Natural killer cell (primary cell): ENCODE results near the gene SOBP. TPM values are rescaled to one million over a fixed set of nuclear protein-coding genes. Genes with fewer than 3 reads are reported as not detected.

Source experiments
- ATAC-seq, 3 donors: fragments of 150-1000 bp in 2 of 3; fragments of 200-7000 bp in 1 of 3; cut with Tn5 transposase; 1 replicate in 1 of 3; 2 replicates in 2 of 3; pipeline ENCODE4 v1.10.0; 2021; ENCODE audit warnings: mild to moderate bottlenecking in 2 of 3, moderate library complexity in 2 of 3
- DNase-seq, 2 donors: peaks; one replicate each; pipeline versions ENCODE4 v3.0.0 to v3.0.0-alpha.2; 2013 to 2021; ENCODE audit warnings: mixed read lengths in 1 of 2
- H3K27ac ChIP-seq: one replicate; pipeline ENCODE4 v1.5.1; 2013; ENCODE audit warnings: mild to moderate bottlenecking, low read length
- H3K27me3 ChIP-seq: one replicate; pipeline ENCODE4 v1.6.1; 2013; ENCODE audit warnings: low read length; ENCODE audit not compliant: control insufficient read depth, insufficient read depth
- H3K36me3 ChIP-seq: one replicate; pipeline ENCODE4 v1.6.1; 2013; ENCODE audit warnings: low read length; ENCODE audit not compliant: control insufficient read depth, insufficient read depth
- H3K4me1 ChIP-seq: one replicate; pipeline ENCODE4 v1.6.1; 2013; ENCODE audit warnings: low read length; ENCODE audit not compliant: control insufficient read depth, insufficient read depth
- H3K4me3 ChIP-seq: one replicate; pipeline ENCODE4 v1.5.1; 2013; ENCODE audit warnings: low read length
- H3K9me3 ChIP-seq: one replicate; pipeline ENCODE4 v1.6.1; 2013; ENCODE audit warnings: low read length; ENCODE audit not compliant: control insufficient read depth, insufficient read depth
- H3K27ac Mint-ChIP-seq, 2 donors: one replicate each; pipeline ENCODE4 v1.8.0; 2022; ENCODE audit warnings: mild to moderate bottlenecking in 2 of 2, mixed read lengths in 2 of 2, moderate library complexity in 1 of 2
- H3K27me3 Mint-ChIP-seq, 2 donors: one replicate each; pipeline ENCODE4 v1.8.0; 2022; ENCODE audit warnings: low read depth in 2 of 2, mixed read lengths in 2 of 2
- H3K36me3 Mint-ChIP-seq: one replicate; pipeline ENCODE4 v1.8.0; 2022; ENCODE audit warnings: mixed read lengths
- H3K4me1 Mint-ChIP-seq, 2 donors: one replicate each; pipeline ENCODE4 v1.8.0; 2022; ENCODE audit warnings: mixed read lengths in 2 of 2
- H3K4me3 Mint-ChIP-seq: one replicate; pipeline ENCODE4 v1.8.0; 2022; ENCODE audit warnings: mild to moderate bottlenecking, moderate library complexity, mixed read lengths
- H3K9me3 Mint-ChIP-seq, 2 donors: one replicate each; pipeline ENCODE4 v1.8.0; 2022; ENCODE audit warnings: mixed read lengths in 2 of 2
- WGBS: methylation state at CpG from one replicate; pipeline ENCODE4 v1.1.7; 2013; ENCODE audit warnings: missing lambda C conversion rate; ENCODE audit not compliant: insufficient coverage; 5-methylcytosine and 5-hydroxymethylcytosine counted together
- intact Hi-C: fragments of 100-400 bp; cut with micrococcal nuclease; formaldehyde crosslinking; loops from one replicate; pipeline ENCODE4 v1.14.2; 2022
- total RNA-seq, 4 donors: library from RNA; stranded (reverse); fragments of 120-200 nt in 1 of 4; gene quantifications; one replicate each; pipeline versions ENCODE4 v1.2.3 to v1.2.4, GENCODE V29; 2013 to 2022
- TF ChIP-seq, protein P1 (sequence below): fragments of 200-600 bp; IDR thresholded peaks from one replicate; pipeline ENCODE4 v1.8.0; 2022; ENCODE audit warnings: antibody characterized with exemption

Gene SOBP
- total RNA-seq, 3 donors from 2014 or later (not counting 1 experiment from before 2014, with no cell fraction given), result 0.16 TPM; not detected in 1

DNA sequence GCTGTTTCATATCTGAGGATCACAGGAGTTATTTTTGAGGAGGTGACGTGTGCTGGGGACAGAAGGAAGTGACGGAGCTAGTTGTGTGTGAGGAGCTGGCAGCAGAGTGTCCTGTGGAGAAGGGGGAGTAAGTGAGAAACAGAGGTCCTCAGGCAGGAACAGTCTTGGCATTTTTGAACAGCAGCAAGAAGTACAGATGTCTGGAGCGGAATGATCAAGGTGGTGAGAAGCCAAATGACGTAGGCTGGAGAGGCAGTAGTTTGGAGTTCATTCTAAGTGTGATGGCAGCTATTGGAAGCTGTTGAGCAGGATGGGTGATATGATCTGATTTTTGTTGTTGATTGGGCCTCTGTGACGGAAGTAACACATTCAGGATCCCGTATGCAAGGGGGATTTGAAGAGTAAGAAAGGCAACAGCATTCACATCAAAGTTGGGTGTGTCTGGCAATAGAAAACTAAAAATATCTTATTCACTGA lies 52.3 kb downstream of the SOBP start:
- DNase-seq, result no peak
- H3K27me3 ChIP-seq, result peaks cover 8% of the 10 kb centered on the region
- no peak for ATAC-seq
- Mint-ChIP-seq H3K4me3 (no peak overlapping the region), H3K36me3 (no peaks in the 10 kb centered on the region), H3K9me3 (no peaks in the 10 kb centered on the region), H3K4me1 (no peaks in the 10 kb centered on the region), H3K27me3 (peaks cover 30 to 68% of the 10 kb centered on the region in 2 donors), H3K27ac (no peak overlapping the region)
- intact Hi-C loops, result no loop called here
- no peaks in the 10 kb centered on the region for H3K36me3 ChIP-seq
- no peaks in the 10 kb centered on the region for H3K4me1 ChIP-seq
- no peaks in the 10 kb centered on the region for H3K9me3 ChIP-seq
- TF ChIP-seq, protein P1, sequence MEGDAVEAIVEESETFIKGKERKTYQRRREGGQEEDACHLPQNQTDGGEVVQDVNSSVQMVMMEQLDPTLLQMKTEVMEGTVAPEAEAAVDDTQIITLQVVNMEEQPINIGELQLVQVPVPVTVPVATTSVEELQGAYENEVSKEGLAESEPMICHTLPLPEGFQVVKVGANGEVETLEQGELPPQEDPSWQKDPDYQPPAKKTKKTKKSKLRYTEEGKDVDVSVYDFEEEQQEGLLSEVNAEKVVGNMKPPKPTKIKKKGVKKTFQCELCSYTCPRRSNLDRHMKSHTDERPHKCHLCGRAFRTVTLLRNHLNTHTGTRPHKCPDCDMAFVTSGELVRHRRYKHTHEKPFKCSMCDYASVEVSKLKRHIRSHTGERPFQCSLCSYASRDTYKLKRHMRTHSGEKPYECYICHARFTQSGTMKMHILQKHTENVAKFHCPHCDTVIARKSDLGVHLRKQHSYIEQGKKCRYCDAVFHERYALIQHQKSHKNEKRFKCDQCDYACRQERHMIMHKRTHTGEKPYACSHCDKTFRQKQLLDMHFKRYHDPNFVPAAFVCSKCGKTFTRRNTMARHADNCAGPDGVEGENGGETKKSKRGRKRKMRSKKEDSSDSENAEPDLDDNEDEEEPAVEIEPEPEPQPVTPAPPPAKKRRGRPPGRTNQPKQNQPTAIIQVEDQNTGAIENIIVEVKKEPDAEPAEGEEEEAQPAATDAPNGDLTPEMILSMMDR, result no peak
- WGBS, result 90% methylated on average over 6 of the region's 6 CpGs
- H3K27ac ChIP-seq, result no peak overlapping the region
- H3K4me3 ChIP-seq, result no peak overlapping the region

- ATAC-seq (no peak), DNase-seq (no peak)
- H3K27me3 Mint-ChIP-seq, result peaks cover 30 to 68% of the 10 kb centered on the region in 2 donors
- no peaks in the 10 kb centered on the region for H3K9me3 ChIP-seq
- TF ChIP-seq, protein P1, result no peak
- no peak overlapping the region for H3K4me3 Mint-ChIP-seq
- no peaks in the 10 kb centered on the region for H3K4me1 Mint-ChIP-seq
- no peaks in the 10 kb centered on the region for H3K9me3 Mint-ChIP-seq
- intact Hi-C loops, result no loop called here
- no peaks in the 10 kb centered on the region for H3K4me1 ChIP-seq
- no peak overlapping the region for H3K27ac Mint-ChIP-seq
- H3K4me3 ChIP-seq, result no peak overlapping the region
- no peak overlapping the region for H3K27ac ChIP-seq
- no peaks in the 10 kb centered on the region for H3K36me3 ChIP-seq
- peaks cover 6% of the 10 kb centered on the region for H3K27me3 ChIP-seq
- whole genome bisulfite sequencing, result 90% methylated on average over 2 of the region's 2 CpGs
- no peaks in the 10 kb centered on the region for H3K36me3 Mint-ChIP-seq
Measured at GRCh38 chr6:107543088-107543487, 53.2 kb downstream of the SOBP start.

GRCh38 chr6:107543567-107543966 lies 53.6 kb downstream of the SOBP start:
- peaks cover 6% of the 10 kb centered on the region for H3K27me3 ChIP-seq
- H3K9me3 ChIP-seq, result no peaks in the 10 kb centered on the region
- intact Hi-C loops, result no loop called here
- Mint-ChIP-seq H3K9me3 (no peaks in the 10 kb centered on the region), H3K27me3 (peaks cover 30 to 65% of the 10 kb centered on the region in 2 donors), H3K4me1 (no peaks in the 10 kb centered on the region), H3K4me3 (no peak overlapping the region), H3K27ac (no peak overlapping the region), H3K36me3 (no peaks in the 10 kb centered on the region)
- no peak for ATAC-seq
- DNase-seq, result no peak
- TF ChIP-seq, protein P1, result no peak
- no peak overlapping the region for H3K27ac ChIP-seq
- WGBS, result 80% methylated on average over 1 of the region's 2 CpGs
- H3K4me1 ChIP-seq, result no peaks in the 10 kb centered on the region
- no peaks in the 10 kb centered on the region for H3K36me3 ChIP-seq
- no peak overlapping the region for H3K4me3 ChIP-seq

- intact Hi-C loops, result no loop called here
- peaks cover 3% of the 10 kb centered on the region for H3K27me3 ChIP-seq
- Mint-ChIP-seq H3K27ac (no peak overlapping the region), H3K4me3 (no peak overlapping the region), H3K27me3 (peaks cover 24 to 57% of the 10 kb centered on the region in 2 donors), H3K4me1 (no peaks in the 10 kb centered on the region), H3K9me3 (no peaks in the 10 kb centered on the region), H3K36me3 (no peaks in the 10 kb centered on the region)
- no peak overlapping the region for H3K27ac ChIP-seq
- H3K36me3 ChIP-seq, result no peaks in the 10 kb centered on the region
- no peak overlapping the region for H3K4me3 ChIP-seq
- no peaks in the 10 kb centered on the region for H3K4me1 ChIP-seq
- no peak for ATAC-seq
- TF ChIP-seq, protein P1, result no peak
- 85% methylated on average over 4 of the region's 4 CpGs for WGBS
- H3K9me3 ChIP-seq, result no peaks in the 10 kb centered on the region
- no peak for DNase-seq
Measured at GRCh38 chr6:107545763-107546162, 55.8 kb downstream of the SOBP start.
